MM.1S (cell line): ENCODE measurements around the gene FRK.

Experiments
- DNase-seq: peaks from one replicate; pipeline ENCODE4 v3.0.0-alpha.2; 2015
- H2AFZ ChIP-seq: fragments of 300-600 bp; sonication (generic); 2 replicates; pipeline ENCODE4 v1.6.0; 2016; ENCODE audit warnings: antibody characterized with exemption, low read length
- H3F3A ChIP-seq: fragments of 300-600 bp; sonication (generic); 2 replicates; pipeline ENCODE4 v1.6.1; 2016; ENCODE audit warnings: mild to moderate bottlenecking, antibody characterized with exemption, low read length, moderate library complexity, mixed read lengths; ENCODE audit not compliant: insufficient read depth
- H3K27ac ChIP-seq: fragments of 300-600 bp; sonication (generic); 2 replicates; pipeline ENCODE4 v1.5.1; 2016; ENCODE audit warnings: mild to moderate bottlenecking, low read length
- H3K27me3 ChIP-seq: fragments of 300-600 bp; sonication (generic); replicated peaks from 2 replicates; pipeline ENCODE4 v1.6.0; 2016; ENCODE audit warnings: low read length; ENCODE audit not compliant: insufficient read depth
- H3K36me3 ChIP-seq: fragments of 300-600 bp; sonication (generic); replicated peaks from 2 replicates; pipeline ENCODE4 v1.6.1; 2016; ENCODE audit warnings: mild to moderate bottlenecking, low read length, mixed read lengths; ENCODE audit not compliant: insufficient read depth
- H3K4me1 ChIP-seq: fragments of 300-600 bp; sonication (generic); 2 replicates; pipeline ENCODE4 v1.6.1; 2016; ENCODE audit warnings: low read length, mixed read lengths
- H3K4me2 ChIP-seq: fragments of 300-600 bp; sonication (generic); 2 replicates; pipeline ENCODE4 v1.6.0; 2016; ENCODE audit warnings: low read depth, low read length
- H3K4me3 ChIP-seq: fragments of 300-600 bp; sonication (generic); 2 replicates; pipeline ENCODE4 v1.5.1; 2016; ENCODE audit warnings: low read length, mixed read lengths
- H3K79me2 ChIP-seq: fragments of 300-600 bp; sonication (generic); 2 replicates; pipeline ENCODE4 v1.6.1; 2016; ENCODE audit warnings: mixed run types, low read length, mixed read lengths
- H3K9ac ChIP-seq: fragments of 300-600 bp; sonication (generic); 2 replicates; pipeline ENCODE4 v1.6.1; 2016; ENCODE audit warnings: low read length, mixed read lengths
- H3K9me2 ChIP-seq: fragments of 300-600 bp; sonication (generic); replicated peaks from 2 replicates; pipeline ENCODE4 v1.6.1; 2016; ENCODE audit warnings: mild to moderate bottlenecking, low read length, mixed read lengths; ENCODE audit not compliant: insufficient read depth
- H3K9me3 ChIP-seq: fragments of 300-600 bp; sonication (generic); replicated peaks from 2 replicates; pipeline ENCODE4 v1.6.1; 2016; ENCODE audit warnings: mild to moderate bottlenecking, low read length, mixed read lengths; ENCODE audit not compliant: insufficient read depth
- H4K20me1 ChIP-seq: fragments of 300-600 bp; sonication (generic); 2 replicates; pipeline ENCODE4 v1.6.1; 2016; ENCODE audit warnings: mild to moderate bottlenecking, low read length, moderate library complexity, mixed read lengths; ENCODE audit not compliant: insufficient read depth
- CTCF ChIP-seq: fragments of 300-600 bp; sonication (generic); IDR thresholded peaks from 2 replicates; pipeline ENCODE4 v1.5.1; 2016; ENCODE audit warnings: antibody characterized with exemption, low read length, mixed read lengths
- EZH2 ChIP-seq: fragments of 300-600 bp; sonication (generic); optimal IDR thresholded peaks from 2 replicates; pipeline ENCODE3; 2017; ENCODE audit warnings: low read depth, mild to moderate bottlenecking, antibody characterized with exemption, low read length, mixed read lengths
- EZH2phosphoT487 ChIP-seq: fragments of 300-600 bp; sonication (generic); IDR thresholded peaks from 2 replicates; pipeline ENCODE4 v1.6.1; 2018; ENCODE audit warnings: antibody characterized with exemption, low read length

FRK gene

DNA sequence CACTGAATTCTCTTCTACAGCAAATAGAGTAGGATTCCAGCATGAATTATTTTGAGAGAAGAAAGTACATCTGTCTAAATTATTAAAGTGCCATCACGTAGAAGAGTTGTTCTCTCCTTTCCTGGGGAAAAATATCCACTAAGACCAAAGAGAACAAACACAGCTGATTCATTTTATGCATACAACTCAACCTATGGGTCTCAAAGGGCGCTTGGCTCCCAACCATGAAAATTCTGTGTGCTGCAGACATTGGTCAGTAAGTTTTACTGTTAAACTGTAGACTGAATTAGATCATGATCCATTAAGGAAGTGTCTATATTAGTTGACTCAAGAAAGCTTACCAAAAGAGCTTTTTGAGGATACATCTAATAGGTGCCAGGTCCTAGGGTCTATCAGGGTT is 83.5 kb downstream of the FRK start:
- Histone ChIP-seq H2AFZ (no peak overlapping the region), H3K27me3 (no peaks in the 10 kb centered on the region), H3K9ac (no peak overlapping the region), H3K4me3 (no peak overlapping the region), H3K9me3 (no peaks in the 10 kb centered on the region), H3K27ac (no peak overlapping the region), H3K4me1 (no peaks in the 10 kb centered on the region), H3K36me3 (no peaks in the 10 kb centered on the region), H3F3A (no peaks in the 10 kb centered on the region), H3K4me2 (no peak overlapping the region), H3K79me2 (no peaks in the 10 kb centered on the region), H4K20me1 (no peaks in the 10 kb centered on the region), H3K9me2 (no peaks in the 10 kb centered on the region)
- TF ChIP-seq EZH2 (no peak), CTCF (no peak), EZH2phosphoT487 (no peak)
- DNase-seq: no peak

DNA sequence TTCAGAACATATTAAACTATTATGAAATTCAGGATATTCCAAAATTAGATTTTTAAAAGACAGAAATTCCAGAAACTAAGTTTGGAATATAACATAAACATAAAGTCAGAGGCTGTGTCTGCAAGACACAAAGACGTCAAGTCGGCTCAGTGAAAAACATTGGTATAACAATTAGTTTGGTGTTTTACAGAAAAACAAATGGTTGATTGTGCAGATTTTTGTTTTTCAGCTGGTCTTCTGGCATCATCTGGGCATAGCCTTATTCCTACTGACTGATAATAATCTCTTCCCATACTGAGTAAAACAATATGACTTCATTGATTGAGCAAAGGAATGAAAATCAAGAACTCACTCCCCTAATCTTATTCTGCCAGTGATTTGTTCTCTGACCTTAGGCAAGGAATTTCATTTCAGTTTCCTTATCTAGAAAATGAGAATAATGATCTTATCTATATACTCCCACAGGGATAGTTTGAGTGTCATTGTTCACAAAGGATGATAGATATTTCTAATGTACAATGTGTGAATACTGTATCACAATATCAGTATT is 84.3 kb downstream of the FRK start:
- no peak overlapping the region for H3K9ac ChIP-seq
- no peak overlapping the region for H3K27ac ChIP-seq
- no peaks in the 10 kb centered on the region for H3F3A ChIP-seq
- H3K4me1 ChIP-seq: no peaks in the 10 kb centered on the region
- no peaks in the 10 kb centered on the region for H3K27me3 ChIP-seq
- H3K9me3 ChIP-seq: no peaks in the 10 kb centered on the region
- TF ChIP-seq EZH2: no peak
- TF ChIP-seq EZH2phosphoT487: no peak
- no peak for TF ChIP-seq CTCF
- no peaks in the 10 kb centered on the region for H4K20me1 ChIP-seq
- no peaks in the 10 kb centered on the region for H3K9me2 ChIP-seq
- DNase-seq: no peak
- no peak overlapping the region for H3K4me2 ChIP-seq
- no peaks in the 10 kb centered on the region for H3K79me2 ChIP-seq
- no peak overlapping the region for H2AFZ ChIP-seq
- no peaks in the 10 kb centered on the region for H3K36me3 ChIP-seq
- no peak overlapping the region for H3K4me3 ChIP-seq

DNA sequence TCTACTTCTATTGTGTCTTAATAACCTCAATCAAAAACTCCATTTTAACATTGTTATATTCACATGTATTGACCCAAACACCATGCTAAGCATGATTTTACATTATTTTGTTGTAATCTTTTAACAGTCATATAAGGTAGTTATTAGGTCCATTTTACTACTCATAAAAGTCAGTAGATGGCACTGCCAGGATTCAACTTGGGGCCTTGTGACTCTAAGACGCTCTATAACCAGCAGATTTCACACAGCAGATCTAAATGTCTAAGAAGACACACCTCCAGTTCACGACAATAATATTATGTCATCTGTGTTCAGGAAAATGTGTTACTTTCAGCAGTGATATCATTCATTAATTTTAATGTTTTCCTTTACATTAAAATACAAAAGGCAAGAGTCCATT is 88.0 kb downstream of the FRK start:
- no peaks in the 10 kb centered on the region for H3K9me2 ChIP-seq
- no peak overlapping the region for H3K4me3 ChIP-seq
- no peaks in the 10 kb centered on the region for H3K4me1 ChIP-seq
- H3K9me3 ChIP-seq: no peaks in the 10 kb centered on the region
- H3K36me3 ChIP-seq: no peaks in the 10 kb centered on the region
- no peak overlapping the region for H3K27ac ChIP-seq
- no peak overlapping the region for H3K4me2 ChIP-seq
- H3K79me2 ChIP-seq: no peaks in the 10 kb centered on the region
- no peak overlapping the region for H2AFZ ChIP-seq
- H3F3A ChIP-seq: no peaks in the 10 kb centered on the region
- no peak for DNase-seq
- no peak overlapping the region for H3K9ac ChIP-seq
- no peaks in the 10 kb centered on the region for H3K27me3 ChIP-seq
- no peaks in the 10 kb centered on the region for H4K20me1 ChIP-seq
- TF ChIP-seq EZH2 (no peak), EZH2phosphoT487 (no peak), CTCF (no peak)
